ENCODE results near the gene LIN9.
"Not testable (repeated sequence)": the region's sequence is repeated elsewhere in the genome, so short reads cannot be mapped to it uniquely, and the experiment has no call there.

The LIN9 gene

GRCh38 chr1:226342656-226343055, 33.7 kb upstream of the LIN9 start:
- DNase-seq (ENCODE audit: extremely low read depth, insufficient read length): no peak
- TF ChIP-seq, protein P1, sequence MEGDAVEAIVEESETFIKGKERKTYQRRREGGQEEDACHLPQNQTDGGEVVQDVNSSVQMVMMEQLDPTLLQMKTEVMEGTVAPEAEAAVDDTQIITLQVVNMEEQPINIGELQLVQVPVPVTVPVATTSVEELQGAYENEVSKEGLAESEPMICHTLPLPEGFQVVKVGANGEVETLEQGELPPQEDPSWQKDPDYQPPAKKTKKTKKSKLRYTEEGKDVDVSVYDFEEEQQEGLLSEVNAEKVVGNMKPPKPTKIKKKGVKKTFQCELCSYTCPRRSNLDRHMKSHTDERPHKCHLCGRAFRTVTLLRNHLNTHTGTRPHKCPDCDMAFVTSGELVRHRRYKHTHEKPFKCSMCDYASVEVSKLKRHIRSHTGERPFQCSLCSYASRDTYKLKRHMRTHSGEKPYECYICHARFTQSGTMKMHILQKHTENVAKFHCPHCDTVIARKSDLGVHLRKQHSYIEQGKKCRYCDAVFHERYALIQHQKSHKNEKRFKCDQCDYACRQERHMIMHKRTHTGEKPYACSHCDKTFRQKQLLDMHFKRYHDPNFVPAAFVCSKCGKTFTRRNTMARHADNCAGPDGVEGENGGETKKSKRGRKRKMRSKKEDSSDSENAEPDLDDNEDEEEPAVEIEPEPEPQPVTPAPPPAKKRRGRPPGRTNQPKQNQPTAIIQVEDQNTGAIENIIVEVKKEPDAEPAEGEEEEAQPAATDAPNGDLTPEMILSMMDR (IDR thresholded peaks at IDR 0.05; ENCODE audit: insufficient read depth, low read length, poor library complexity, severe bottlenecking): no peak
- Histone ChIP-seq H3K27me3 (replicated peaks; ENCODE audit: control insufficient read depth, insufficient read depth, low read length) (no peaks in the 10 kb centered on the region), H3K36me3 (ENCODE audit: control insufficient read depth, insufficient read depth, low read length) (no peaks in the 10 kb centered on the region), H3K4me3 (replicated peaks; ENCODE audit: low read depth, low read length) (no peak overlapping the region)

DNA sequence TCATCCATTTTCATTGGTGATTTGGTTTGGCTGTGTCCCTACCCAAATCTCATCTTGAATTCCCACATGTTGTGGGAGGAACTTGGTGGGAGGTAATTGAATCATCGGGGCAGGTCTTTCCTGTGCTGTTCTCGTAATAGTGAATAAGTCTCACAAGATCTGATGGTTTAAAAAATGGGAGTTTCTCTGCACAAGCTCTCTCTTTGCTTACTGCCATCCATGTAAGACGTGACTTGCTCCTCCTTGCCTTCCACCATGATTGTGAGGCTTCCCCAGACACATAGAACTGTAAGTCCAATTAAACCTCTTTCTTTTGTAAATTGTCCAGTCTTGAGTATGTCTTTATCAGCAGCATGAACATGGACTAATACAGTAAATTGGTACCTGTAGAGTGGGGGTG, 31.1 kb upstream of the LIN9 start:
- not testable (repeated sequence) for H3K27me3 ChIP-seq (replicated peaks; ENCODE audit: control insufficient read depth, insufficient read depth, low read length); H3K36me3 ChIP-seq (ENCODE audit: control insufficient read depth, insufficient read depth, low read length); DNase-seq (ENCODE audit: extremely low read depth, insufficient read length); H3K4me3 ChIP-seq (replicated peaks; ENCODE audit: low read depth, low read length)

GRCh38 chr1:226337276-226337875, 28.4 kb upstream of the LIN9 start:
- Histone ChIP-seq H3K27me3 (replicated peaks; ENCODE audit: control insufficient read depth, insufficient read depth, low read length) (no peaks in the 10 kb centered on the region), H3K4me3 (replicated peaks; ENCODE audit: low read depth, low read length) (no peak overlapping the region), H3K36me3 (ENCODE audit: control insufficient read depth, insufficient read depth, low read length) (no peaks in the 10 kb centered on the region)
- TF ChIP-seq, protein P1 (IDR thresholded peaks at IDR 0.05; ENCODE audit: insufficient read depth, low read length, poor library complexity, severe bottlenecking): no peak
- no peak for DNase-seq (ENCODE audit: extremely low read depth, insufficient read length)

- no peaks in the 10 kb centered on the region for H3K27me3 ChIP-seq (replicated peaks; ENCODE audit: control insufficient read depth, insufficient read depth, low read length)
- no peak for DNase-seq (ENCODE audit: extremely low read depth, insufficient read length)
- TF ChIP-seq, protein P1 (IDR thresholded peaks at IDR 0.05; ENCODE audit: insufficient read depth, low read length, poor library complexity, severe bottlenecking): no peak
- H3K36me3 ChIP-seq (ENCODE audit: control insufficient read depth, insufficient read depth, low read length): no peaks in the 10 kb centered on the region
- no peak overlapping the region for H3K4me3 ChIP-seq (replicated peaks; ENCODE audit: low read depth, low read length)
Measured at GRCh38 chr1:226335661-226336060, 26.7 kb upstream of the LIN9 start.

DNA sequence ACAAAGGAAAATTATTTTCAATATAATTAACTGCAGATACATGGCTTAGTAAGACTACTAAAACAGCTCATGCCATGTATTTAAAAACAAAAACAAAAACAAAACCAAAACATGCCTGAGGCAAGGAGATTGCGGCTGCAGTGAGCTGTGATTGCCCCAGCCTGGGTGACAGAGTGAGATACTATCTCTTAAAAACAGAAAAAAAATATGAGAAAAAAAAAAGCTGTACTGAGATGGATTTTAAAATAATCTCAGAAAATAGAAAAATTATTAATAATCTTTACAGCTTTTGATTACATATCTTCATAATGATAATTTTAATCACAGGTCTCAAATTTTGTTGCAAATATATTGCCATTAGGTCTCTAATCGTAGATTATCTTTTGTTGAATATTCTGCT, 24.0 kb upstream of the LIN9 start:
- Histone ChIP-seq H3K27me3 (replicated peaks; ENCODE audit: control insufficient read depth, insufficient read depth, low read length) (no peaks in the 10 kb centered on the region), H3K4me3 (replicated peaks; ENCODE audit: low read depth, low read length) (no peak overlapping the region; the same call in 1 of the 2 replicates), H3K36me3 (ENCODE audit: control insufficient read depth, insufficient read depth, low read length) (no peaks in the 10 kb centered on the region)
- no peak for DNase-seq (ENCODE audit: extremely low read depth, insufficient read length)
- TF ChIP-seq, protein P1 (IDR thresholded peaks at IDR 0.05; ENCODE audit: insufficient read depth, low read length, poor library complexity, severe bottlenecking): no peak

DNA sequence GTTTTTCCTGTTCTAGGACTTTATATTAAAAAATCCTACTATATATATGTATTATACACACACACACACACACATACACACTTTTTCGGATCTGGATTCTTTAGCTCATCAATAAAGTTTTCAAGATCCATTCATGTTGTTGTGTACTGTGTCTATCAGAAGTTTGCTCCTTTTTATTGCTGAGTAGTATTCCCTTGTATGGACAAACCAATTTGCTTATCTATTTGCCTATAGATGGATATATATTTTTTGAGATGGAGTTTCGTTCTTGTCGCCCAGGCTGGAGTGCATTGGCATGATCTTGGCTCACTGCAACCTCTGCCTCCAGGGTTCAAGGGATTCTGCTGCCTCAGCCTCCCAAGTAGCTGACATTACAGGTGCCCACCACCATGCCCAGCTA, 20.3 kb upstream of the LIN9 start:
- H3K36me3 ChIP-seq (ENCODE audit: control insufficient read depth, insufficient read depth, low read length): no peaks in the 10 kb centered on the region
- TF ChIP-seq, protein P1 (IDR thresholded peaks at IDR 0.05; ENCODE audit: insufficient read depth, low read length, poor library complexity, severe bottlenecking): no peak
- no peak overlapping the region for H3K4me3 ChIP-seq (replicated peaks; ENCODE audit: low read depth, low read length)
- H3K27me3 ChIP-seq (replicated peaks; ENCODE audit: control insufficient read depth, insufficient read depth, low read length): no peaks in the 10 kb centered on the region
- no peak for DNase-seq (ENCODE audit: extremely low read depth, insufficient read length)

Measured in GM06990 (cell line).